Epithelial cell of esophagus (primary cell): ENCODE data around the gene ZMYND15.
A peak's percentile ranks its signal among the peaks of the same experiment; 100 is the strongest.

Experiments used
- DNase-seq: peaks from one replicate; pipeline ENCODE4 v3.0.0; 2010; ENCODE audit warnings: low read depth
- H3K4me3 ChIP-seq: 2 replicates; pipeline ENCODE4 v1.5.1; 2011; ENCODE audit warnings: mild to moderate bottlenecking, low read length, control low read depth
- TF ChIP-seq, protein P1 (sequence below): IDR thresholded peaks from 2 replicates; pipeline ENCODE4 v1.5.1; 2011; ENCODE audit warnings: low read depth, mild to moderate bottlenecking, low read length, control low read depth, inconsistent platforms; ENCODE audit not compliant: insufficient read depth; ENCODE audit errors: missing control alignments

ZMYND15 gene

DNA sequence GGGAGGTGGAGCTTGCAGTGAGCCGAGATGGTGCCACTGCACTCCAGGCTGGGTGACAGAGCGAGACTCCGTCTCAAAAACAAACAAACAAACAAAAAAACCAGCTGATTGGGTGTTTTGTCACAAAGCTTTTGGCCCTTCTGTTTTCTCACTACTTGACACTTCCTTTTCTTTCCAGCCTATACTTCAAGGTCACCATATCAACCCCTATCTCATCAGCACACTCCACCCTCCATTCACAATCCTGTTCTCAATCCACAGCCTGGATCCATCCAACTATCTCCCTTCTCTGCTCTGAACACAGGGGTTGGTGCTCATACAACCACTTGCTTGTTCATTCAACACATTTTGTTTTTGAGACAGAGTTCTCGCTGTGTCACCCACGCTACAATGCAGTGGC lies 15.0 kb upstream of the ZMYND15 start:
- no peak overlapping the region for H3K4me3 ChIP-seq
- TF ChIP-seq, protein P1, sequence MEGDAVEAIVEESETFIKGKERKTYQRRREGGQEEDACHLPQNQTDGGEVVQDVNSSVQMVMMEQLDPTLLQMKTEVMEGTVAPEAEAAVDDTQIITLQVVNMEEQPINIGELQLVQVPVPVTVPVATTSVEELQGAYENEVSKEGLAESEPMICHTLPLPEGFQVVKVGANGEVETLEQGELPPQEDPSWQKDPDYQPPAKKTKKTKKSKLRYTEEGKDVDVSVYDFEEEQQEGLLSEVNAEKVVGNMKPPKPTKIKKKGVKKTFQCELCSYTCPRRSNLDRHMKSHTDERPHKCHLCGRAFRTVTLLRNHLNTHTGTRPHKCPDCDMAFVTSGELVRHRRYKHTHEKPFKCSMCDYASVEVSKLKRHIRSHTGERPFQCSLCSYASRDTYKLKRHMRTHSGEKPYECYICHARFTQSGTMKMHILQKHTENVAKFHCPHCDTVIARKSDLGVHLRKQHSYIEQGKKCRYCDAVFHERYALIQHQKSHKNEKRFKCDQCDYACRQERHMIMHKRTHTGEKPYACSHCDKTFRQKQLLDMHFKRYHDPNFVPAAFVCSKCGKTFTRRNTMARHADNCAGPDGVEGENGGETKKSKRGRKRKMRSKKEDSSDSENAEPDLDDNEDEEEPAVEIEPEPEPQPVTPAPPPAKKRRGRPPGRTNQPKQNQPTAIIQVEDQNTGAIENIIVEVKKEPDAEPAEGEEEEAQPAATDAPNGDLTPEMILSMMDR, result no peak
- DNase-seq, result no peak

DNA sequence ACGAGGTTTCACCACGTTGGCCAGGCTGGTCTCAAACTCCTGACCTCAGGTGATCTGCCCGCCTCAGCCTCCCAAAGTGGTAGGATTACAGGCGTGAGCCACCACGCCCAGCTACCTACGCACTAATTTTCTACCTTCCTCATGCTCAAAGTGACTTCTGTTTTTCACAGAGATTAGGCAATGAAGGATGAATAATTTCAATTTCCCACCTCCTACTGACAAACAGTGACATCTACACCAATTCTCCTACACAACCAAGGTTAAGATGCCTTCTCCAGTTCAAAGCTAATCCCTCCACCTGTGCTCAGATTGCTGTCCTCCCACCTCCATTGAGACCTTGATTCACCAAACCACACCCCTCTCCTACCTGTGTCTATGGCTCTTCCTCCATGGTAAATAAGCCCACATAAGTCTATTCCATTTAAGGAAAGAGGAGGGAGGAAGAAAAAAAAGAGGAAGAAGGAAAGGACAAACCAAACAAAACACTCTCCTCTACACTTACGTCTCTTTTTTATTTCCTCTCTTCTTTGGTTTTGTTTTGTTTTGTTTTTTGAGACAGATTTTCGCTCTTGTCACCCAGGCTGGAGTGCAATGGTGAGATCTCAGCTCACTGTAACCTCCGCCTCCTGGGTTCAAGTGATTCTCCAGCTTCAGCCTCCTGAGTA lies 13.9 kb upstream of the ZMYND15 start:
- no peak for DNase-seq
- TF ChIP-seq, protein P1, result no peak
- H3K4me3 ChIP-seq, result no peak overlapping the region

DNA sequence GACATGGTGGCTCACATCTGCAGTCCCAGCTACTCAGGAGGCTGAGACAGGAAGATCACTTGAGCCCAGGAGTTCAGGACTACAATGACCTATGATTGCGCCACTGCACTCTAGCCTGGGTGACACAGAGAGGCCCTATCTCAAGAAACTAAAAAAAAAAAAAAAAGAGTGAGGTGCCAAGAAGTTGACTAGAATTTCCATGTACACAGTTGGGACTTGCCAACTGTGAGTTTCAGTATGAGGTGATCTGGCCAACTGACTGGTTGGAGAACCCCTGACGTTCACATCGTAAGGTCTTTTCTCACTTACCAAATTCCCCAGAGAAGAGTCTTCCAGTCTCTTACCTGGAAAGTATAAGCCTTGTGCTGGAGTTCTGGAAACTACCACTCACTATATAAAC lies 11.5 kb upstream of the ZMYND15 start:
- H3K4me3 ChIP-seq, result no peak overlapping the region
- DNase-seq, result peak; percentile 49
- TF ChIP-seq, protein P1, result no peak

DNA sequence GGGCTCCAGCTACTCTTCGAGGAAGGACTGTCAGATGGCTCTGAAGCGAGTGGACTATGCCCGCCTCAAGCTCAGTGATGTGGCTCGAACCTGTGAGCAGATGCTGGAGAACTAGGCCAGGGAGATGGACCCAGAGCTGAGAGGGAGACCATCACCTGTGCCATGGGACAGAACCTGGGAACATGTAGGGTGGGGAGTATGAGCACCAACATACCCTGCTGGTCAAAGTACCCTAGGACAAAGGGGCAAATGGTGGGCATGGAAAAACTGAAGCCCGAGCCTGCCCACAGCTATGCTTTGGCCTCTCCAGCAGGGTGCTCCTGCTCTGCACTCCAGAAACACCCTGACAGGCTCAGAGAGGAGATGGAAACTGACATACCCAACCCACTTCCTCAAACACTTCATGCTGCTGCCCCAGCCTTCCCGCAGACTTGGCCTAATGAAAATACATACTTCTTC lies 6.5 kb upstream of the ZMYND15 start:
- no peak overlapping the region for H3K4me3 ChIP-seq
- TF ChIP-seq, protein P1, result peak; percentile 18
- peak; percentile 12 for DNase-seq

DNA sequence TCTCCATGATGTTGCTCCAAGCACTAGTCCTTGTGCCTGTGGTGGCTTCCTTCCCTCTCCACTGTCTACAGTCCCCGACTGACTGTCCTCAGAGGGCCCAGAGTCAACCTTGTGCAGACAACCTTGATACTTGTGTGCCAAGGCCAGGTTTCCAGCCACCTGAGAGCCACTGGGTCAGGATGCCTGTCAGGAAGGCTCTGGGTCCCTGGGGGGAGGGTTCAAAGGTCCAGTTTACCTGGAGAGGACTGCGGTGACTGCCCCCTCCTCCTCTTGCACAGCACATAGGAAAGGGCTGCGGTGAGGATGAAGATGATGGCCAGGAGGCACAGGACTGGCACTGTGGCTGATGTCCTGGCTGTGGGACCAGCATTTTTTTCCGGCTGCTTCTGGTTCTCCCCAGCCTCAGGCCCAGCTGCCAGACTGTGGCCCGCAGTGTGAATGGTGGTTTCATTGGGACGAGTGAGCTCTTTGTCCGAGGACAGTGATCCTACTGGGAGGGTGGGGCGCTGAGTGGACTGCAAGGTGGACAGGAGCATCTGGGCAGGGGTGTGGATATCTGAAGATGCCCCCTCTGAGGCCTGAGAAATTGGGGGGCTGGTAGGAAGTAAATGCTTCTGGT lies 4.7 kb upstream of the ZMYND15 start:
- TF ChIP-seq, protein P1, result no peak
- H3K4me3 ChIP-seq, result no peak overlapping the region
- DNase-seq, result no peak

DNA sequence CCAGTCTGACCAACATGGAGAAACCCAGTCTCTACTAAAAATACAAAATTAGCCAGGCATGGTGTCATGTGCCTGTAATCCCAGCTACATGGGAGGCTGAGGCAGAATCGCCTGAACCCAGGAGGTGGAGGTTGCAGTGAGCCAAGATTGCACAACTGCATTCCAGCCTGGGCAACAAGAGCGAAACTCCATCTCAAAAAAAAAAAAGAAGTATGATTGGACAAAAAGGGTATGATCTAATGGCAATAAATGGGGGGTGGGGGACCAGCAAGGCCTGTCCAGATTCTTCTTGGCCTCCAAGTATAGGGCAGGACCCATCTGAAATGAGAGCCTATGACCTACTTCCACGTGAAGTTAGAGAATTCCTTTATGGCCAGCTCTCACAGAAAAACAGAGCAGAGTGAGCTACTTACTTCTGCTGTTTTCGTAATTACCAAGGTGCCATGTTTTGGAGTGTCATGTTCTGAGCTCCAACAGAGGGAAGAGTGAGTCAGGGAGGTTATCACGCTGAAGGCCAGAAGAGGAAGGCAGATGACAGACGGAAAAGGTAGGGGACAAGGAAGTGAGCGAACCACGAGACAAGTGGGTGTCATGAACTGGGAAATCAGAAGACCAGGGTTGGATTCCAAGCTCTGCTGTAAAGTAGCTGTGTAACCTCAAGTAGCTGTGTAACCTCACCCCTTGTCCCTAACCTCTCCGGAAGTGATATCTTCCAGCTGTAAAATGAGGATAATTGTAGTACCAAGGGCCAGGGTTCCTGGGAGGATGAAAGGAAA lies 3.6 kb upstream of the ZMYND15 start:
- DNase-seq, result no peak
- TF ChIP-seq, protein P1, result no peak
- no peak overlapping the region for H3K4me3 ChIP-seq
